SHP77 (cell line): ENCODE results near the gene MMP13.
A peak's percentile ranks its signal among the peaks of the same experiment; 100 is the strongest.
"Not testable (repeated sequence)": the region's sequence is repeated elsewhere in the genome, so short reads cannot be mapped to it uniquely, and the experiment has no call there.

Source experiments
- DNase-seq, 2 experiments: peaks; one replicate each; lab custom pipeline; 2025; lab: John Stamatoyannopoulos, UW

Gene MMP13

DNA sequence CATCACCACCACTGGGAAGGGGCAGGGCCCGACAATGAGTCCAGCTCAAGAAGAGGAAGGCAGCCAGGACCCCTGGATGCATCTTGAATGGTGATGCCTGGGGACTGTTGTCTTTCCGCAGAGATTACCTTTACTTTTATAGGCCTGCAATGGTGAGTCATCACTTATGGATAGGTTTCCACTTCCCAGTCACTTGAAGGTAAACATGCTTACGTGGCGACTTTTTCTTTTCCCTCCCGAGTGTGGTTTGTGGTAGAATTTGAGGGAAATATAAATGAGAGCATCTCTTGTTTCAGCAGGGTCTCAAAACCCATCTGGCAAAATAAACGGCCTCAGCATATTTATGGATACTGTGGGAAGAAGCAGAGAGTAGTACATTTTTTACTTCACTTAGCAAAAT lies at the start of gene MMP13:
Gene MMP13 (minus strand): TSS at position 109 of the 400 bp plus-strand sequence. CDS start 27 bp downstream, at position 82.
- DNase-seq = no peak

DNA sequence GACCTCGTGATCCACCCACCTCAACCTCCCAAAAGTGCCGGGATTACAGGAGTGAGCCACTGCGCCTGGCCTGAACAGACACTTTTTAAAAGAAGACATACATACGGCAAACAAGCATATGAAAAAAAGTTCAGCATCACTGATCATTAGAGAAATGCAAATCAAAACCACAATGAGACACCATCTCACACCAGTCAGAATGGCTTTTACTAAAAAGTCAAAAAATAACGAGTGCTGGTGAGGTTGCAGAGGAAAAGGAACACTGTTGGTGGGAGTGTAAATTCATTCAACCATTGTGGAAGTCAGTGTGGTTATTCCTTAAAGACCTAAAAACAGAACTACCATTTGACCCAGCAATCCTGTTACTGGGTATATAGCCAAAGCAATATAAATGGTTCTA lies 48.7 kb upstream of the MMP13 start:
- DNase-seq = not testable (repeated sequence)

DNA sequence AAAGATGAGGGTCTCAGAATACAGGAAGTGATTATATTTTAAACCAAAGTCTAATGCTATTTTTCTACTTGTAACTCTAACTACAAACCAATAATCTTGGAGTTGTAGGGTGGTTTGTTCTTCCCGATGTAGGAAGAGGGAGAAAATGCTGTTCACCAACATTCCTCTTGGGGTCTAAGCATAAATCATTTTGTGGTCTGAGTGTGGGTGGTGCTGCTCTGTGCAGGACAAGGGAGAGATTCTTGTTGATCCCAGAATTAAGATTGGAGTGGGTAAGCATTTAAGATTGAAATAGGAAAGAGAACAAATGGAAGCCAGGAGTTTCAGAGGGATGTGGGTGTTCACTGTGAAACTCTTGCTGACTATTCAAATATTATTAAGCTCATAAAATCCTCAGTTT lies 38.6 kb upstream of the MMP13 start:
- DNase-seq = no peak

DNA sequence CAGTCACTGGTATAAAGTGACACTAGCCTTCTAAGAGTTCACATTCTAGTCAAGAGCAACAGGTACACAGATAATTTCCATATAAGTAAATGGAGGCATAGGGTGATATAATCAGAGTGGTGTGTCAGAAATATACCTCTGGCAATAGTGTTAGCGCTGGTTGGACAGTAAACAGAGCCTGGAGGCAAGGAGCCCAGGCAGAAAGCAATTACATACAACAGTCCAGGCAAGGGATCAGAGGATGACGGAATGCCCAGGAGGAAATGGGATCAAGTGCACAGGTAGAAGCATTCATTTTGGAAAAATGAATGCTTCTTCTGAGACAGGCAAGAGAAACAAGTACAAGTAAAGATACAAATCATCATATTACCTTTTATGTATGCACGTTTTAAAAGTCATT lies 36.2 kb upstream of the MMP13 start:
- no peak for DNase-seq

DNA sequence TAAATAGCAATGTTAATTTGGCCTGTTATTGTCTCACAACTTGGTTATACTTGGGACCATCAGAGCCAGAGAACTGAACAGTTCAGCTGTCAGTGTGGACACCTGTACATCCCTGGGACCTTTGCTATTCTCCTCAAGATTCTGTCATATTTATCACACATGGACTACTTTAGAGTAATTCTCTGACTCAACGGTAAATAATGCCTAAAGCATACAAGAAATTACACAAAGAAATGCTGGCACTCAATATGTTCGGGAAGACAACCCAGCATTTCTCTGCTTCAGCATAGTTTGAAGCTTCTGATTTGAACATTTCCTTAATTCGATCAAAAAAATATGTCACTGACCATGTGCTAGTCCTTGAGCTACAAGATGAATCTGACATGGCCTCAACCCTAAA lies 34.6 kb upstream of the MMP13 start:
- no peak for DNase-seq

DNA sequence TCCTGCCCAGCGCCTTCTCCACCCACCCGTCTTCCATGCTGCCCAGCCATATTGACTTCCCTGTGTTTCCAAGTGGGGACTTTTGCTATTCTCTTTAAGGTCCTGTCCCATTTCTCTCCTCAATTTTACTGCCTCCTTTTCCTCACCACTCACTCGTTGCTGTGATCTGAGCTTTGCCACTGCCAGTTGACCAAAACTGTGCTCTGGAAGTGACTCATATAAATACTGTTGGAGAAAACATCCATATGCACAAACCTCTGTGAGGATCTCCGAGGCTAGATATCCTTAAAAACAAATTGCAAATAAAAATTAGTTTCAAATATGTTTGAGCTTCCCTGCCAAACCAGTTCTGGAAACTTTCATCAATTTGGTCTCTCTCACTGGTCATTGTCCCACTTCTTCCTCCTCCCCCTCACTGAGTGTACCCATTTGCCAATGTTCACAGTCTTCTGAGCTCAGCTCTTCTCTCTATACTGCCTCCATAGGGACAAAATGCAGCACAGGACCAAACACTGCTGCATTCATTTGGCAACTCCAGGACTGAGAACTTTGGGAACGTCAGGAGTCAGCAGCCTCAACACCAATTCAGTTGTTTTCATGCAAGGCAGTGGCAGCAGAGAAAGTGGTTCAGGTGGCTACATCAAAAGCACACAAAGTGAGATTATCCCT lies 34.0 kb upstream of the MMP13 start:
- no peak for DNase-seq

DNA sequence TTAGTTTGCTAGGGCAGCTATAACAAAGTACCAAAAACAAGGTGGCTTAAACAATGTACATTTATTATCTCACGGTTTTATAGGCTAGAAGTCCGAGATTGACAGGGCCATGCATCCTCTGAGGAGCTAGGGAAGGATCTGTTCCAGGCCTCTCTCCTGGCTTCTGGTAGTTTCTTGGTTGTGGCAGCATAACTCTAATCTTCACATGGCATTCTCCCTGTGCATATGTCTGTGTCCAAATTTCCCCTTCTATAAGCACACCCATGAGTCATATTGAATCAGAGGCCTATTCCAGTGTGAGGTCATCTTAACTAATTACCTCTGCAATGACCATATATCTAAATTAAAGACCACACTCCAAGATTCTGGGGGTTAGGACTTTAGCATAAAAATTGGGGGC lies 31.3 kb upstream of the MMP13 start:
- no peak for DNase-seq

DNA sequence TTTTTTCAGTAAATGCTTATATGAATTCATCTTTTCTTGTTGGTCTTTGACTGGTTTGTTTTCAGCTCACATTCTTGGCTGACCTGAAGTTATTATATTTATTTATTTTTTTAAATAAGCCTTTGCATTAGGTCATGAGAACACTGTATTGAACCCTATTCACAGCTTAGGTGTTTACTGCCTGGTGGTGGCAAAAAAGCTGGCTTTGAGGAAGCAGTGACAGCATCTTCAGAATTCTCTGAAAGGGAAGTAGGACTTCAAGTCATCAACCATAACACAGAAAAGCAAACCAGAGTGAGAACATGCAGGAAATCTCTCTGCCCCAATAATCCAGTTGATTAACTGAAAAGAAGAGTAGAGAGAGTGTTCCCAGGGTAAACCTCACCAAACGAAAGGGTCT lies 30.3 kb upstream of the MMP13 start:
- DNase-seq = no peak

DNA sequence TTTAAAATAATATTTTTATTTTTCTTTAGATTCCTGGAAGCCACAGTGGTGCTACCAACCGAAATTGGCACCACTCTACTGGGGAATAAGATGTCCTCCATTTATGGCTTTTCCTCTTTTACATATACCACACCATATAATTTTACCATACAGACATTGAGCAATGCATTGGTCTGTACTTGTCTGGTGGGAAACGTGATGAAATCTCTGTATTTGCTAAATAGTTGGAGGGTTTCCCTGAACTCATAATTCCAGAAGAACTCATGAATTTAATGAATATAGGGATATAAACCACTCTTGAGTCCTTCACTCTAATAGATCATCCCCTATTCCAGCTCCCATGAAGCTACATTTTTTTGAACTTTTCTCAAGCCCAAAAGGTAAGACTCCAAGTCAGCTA lies 28.0 kb upstream of the MMP13 start:
- DNase-seq = no peak

DNA sequence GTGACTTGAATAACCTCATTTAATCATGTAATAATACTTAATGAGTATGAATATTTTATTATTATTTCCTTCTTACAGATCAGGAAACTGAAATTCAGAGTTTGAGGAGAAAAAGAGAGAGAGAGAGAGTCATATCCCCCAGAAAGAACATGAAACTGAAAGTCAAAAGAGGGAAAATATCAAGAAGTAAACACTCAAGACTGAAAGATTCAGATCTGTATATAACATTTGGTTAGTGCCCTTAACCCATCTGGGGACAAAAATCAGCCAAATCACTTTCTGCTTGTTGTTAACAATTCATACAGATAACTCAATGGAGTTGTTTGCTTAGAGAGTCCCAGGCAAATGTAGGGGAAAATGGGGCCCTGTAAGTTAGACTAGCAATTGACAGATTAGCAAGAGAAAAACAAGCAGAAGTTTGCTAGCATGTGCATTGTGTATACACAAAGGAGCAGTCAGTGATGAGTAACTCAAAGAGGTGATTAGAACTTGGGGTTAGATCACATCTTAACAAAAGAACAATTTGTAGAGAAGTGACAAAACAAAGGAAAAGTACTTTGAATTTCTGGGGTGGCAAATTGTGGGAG lies 25.9 kb upstream of the MMP13 start:
- no peak for DNase-seq

DNA sequence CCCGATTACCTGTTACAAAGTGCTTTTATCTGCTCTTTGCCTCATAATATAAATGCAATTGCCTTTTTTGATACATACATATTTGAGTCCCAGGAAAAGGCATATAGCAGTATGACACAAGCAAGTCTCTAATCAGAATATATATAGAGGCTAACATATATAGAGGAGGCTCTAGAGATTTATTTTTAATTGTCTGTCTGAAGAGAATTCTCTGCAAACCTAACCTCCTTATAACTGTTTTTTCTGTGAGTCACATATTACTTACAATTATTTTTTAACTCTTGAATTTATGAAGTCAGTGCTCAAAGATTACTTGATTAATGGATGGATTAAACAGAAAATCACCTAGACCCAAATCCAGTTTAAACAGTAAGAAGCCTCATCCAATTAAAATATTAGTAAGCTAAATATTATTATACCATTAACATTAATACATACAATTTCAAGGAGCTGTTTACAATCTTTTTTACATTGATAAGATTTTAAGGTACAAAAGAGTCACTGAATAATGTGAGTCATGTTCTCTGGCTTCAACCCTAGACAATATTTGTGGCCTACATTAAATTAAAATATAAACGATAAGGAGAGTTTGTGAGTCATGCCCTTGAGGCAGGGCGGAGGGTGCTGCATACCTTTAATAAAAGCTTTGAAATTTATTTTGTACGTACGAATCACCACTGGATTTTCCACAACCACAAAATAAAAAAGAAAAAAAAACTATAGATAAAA lies 19.2 kb upstream of the MMP13 start:
- no peak for DNase-seq

DNA sequence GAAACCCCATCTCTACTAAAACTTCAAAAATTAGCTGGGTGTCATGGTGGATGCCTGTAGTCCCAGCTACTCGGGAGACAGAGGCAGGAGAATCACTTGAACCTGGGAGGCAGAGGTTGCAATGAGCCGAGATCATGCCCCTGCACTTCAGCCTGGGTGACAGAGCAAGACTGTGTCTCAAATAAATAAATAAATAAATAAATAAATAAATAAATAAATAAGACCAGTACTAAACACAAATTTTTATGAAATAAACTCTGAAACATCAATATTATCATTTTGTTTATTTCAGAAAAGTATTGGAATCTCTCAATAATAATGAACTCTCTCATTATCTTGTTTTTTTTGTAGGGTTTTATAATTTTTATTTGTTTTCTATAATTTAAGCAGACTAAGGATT lies 18.2 kb upstream of the MMP13 start:
- DNase-seq = not testable (repeated sequence)

DNA sequence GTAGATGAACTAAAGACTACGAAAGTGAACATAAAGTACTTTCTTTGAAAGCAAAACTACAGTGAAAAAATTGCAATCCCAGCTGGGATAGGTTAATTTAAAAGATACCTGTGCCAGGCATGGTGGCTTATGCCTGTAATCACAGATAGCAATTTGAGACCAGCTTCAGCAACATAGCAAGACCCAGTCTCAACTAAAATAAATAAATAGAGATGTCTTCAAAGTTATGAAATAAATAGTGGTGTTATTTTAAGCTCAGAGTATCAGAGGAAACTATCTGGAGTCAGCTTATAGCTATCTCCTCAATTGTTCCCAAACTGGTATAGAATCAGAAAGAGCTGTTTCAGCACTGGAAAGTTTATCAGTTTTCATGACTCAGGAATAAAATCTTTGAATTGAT lies 17.3 kb upstream of the MMP13 start:
- no peak for DNase-seq

DNA sequence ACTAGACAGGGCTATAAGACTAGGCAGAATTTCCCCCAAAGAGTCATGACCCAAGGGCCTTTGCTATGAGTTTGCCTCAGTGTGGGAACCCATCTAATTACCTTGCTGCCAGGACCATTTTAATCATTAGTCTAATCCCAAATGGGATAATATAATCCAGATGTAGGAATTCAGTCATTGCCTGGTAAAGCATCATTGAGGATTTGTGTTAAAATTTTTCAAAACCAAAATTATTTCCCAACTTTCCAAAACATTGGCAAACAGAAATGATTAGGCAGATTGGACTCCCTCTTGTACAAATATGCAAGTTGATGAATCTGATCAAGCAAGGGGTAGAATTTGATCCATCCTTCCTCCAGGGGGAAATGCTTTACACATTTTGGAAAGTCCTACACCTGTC lies 16.2 kb upstream of the MMP13 start:
- no peak for DNase-seq

DNA sequence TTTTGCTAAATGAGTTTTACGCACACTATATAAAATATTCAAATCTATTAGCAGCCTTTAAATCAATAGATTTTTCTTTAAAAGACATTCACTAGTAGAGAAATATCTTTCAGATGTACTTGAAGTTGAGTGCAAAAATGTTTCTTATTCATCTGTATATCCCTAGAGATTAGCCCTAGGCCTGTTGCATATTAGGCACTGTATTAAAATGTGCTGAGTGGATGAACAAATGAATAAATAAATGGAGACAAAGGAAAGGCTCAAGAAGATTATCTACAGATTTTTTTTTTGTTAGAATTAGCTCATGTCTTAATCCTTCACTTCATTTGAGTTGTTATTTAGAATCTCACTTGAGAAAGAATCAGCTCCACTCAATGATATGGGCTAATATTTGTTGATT lies 12.0 kb upstream of the MMP13 start:
- no peak for DNase-seq

DNA sequence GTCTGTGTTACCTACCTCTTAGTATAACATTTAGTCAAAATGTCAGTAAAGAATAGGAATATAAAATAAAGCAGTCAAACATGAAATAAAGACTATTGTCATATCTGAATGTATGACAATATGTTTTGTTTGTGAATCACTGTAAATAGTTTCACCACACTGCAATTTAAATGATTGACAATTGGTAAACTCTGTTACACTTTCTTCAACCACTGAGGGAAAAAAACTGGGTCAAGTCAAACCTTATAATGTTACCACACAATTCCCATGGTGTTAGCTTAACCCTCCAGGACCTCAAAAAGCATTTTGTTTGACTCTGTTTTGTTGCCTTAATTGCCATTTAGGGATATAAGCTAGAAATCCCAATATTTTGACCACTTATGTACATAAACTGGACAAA lies 10.5 kb upstream of the MMP13 start:
- no peak for DNase-seq

DNA sequence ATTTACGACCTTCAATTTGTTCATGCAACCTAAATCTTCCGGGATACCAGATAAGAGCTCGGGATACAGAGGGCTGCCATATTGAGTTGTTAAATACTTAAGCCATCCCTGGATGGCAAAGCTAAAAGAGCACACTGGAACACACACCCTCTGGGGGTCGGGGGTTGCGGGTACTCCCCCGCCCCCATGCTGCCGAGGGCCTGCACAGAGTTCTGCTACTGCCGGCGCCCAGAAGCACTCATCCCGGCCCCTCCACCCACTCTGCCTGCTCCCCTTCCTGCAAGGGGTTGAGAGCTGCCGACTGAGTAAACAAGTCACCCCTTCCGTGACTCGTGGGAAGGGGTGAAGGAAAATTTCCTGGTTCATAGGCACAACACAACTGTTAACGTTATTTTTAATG lies 9.3 kb upstream of the MMP13 start:
- no peak for DNase-seq

DNA sequence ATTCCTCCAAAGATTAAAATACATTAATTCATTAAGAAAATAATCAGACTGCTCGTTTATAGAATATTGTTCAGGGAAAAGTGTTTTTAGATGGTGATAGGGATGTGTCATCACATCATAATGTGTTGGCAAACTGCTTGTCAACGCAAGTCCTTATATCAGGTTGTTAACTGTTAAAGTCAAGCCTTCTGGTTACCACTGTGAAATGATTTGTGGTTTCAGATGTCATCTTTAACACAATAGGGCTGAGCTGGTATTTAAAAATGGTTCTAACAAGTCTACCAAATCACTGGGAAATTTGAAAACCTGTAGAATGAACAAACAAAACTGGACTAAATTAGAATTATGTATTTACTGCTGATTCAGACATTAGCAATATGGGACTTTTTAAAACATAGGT lies 2.4 kb upstream of the MMP13 start:
- DNase-seq = no peak

DNA sequence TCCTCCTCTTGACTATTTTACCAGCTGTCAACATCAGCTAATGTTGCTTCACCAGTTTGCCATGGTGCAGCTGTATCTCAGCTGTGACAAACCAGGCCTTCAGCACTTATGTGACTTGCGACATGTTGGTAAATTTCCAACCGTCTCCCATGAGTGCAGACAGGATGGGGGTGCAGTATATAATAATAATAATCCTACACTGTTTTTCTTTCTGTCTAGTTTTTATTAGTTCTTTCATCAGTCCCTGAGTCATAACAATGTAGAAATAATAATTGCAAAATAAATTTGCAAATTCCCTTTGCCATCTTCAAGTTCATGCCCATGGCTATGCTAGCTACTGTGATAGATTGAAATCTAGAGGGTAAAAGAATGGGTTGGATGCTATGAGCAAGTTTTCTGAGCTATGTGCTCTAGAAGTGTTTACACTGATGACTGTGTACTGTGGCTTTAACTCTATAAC lies 4.9 kb downstream of the MMP13 start:
- no peak for DNase-seq

DNA sequence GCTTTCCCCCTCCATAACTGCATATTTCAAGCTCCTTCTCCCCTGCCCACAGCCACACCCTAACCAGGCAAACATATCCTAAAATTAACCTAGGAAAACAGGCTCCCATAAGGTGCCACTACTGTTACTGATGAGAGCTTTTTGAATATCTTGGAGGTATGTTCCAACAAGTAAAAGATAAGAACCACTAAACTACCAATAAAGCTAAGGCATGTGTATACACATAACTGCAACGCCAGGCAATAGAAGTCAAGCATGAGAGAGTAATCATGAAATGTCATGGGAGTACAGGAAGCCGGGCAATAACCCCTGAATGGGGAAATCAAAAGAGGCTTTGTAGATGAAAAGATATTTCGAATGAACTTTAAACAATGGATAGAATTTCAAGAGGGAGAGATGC lies 9.3 kb downstream of the MMP13 start:
- DNase-seq = no peak

DNA sequence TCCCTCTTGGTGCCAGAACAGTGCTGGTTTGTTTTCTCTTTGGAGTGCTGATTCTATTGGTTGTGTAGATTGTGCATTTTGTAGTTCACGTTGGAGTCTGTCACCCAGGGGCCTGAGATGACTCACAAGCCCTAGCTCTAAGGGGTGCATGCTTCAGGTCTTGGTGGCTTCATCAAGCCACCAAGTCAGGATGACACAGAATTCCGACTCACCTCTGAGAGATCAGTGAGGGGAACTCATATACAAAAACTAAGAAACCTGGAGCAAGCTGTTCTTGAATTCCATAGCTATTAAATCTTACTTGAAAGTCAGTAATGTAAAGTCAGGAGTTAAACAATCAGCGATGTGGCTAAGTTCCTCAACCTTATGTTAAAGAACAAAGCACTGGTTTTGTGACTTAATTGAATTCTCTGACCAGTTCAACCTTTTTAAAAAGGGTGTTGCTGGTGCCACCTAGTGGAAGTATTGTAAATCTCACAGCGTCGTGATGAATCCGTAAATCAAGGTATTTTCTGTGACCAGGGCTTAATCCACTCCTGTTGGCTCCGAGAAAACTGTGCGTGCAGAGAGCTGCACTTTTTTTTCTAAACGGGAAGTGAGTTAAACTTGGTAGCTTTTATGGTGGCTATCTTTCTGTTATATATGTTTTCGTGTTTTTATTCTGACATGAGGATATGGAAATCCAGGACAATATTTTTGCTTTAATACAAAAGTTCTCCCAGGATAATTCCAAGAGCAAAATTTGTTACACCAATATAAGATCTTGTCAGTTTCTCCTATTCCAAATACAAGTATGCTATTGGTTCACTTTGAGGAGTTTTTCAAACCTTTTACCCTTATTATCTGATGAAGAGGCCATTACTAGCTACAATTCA lies 14.6 kb downstream of the MMP13 start:
- DNase-seq = peak; percentile 31 to 44

DNA sequence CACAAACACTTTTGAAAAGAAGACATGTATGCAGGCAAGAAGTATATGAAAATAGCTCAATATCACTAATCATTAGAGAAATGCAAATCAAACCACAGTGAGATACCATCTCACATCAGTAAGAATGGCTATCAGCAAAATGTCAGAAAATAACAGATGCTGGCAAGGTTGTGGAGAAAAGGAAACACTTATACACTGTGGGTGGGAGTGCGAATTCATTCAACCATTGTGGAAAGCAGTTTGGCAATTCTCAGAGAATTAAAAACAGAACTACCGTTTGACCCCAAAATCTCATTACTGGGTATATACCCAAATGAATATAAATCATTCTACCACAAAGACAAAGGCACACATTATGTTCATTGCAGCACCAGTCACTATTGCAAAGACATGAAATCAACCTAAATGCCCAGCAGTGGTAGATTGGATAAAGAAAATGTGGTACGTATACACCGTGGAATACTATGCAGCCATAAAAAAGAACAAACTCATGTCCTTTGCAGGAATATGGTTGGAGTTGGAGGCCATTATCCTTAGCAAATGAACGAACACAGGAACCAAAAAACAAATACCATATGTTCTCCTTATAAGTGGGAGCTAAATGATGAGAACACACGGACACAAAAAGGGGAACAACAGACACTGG lies 18.5 kb downstream of the MMP13 start:
- DNase-seq = no peak
